HG03108 (cell line): ENCODE measurements around the gene ACP5.
A peak's percentile ranks its signal among the peaks of the same experiment; 100 is the strongest.

Experiments used
- ATAC-seq: cut with Tn5 transposase; IDR thresholded peaks from one replicate; pipeline ENCODE4 v1.9.1; 2021; ENCODE audit warnings: moderate library complexity; ENCODE audit not compliant: unreplicated experiment

The ACP5 gene

DNA sequence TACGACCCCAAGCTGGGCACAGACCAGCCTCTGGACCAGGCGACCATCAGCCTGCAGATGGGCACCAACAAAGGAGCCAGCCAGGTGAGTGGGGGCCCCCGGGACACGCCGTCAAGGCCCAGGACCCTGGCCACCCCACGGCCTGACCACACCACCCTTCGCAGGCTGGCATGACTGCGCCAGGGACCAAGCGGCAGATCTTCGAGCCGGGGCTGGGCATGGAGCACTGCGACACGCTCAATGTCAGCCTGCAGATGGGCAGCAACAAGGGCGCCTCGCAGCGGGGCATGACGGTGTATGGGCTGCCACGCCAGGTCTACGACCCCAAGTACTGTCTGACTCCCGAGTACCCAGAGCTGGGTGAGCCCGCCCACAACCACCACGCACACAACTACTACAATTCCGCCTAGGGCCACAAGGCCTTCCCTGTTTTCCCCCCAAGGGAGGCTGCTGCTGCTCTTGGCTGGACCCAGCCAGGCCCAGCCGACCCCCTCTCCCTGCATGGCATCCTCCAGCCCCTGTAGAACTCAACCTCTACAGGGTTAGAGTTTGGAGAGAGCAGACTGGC is 28.0 kb downstream of the ACP5 start:
- no peak for ATAC-seq

DNA sequence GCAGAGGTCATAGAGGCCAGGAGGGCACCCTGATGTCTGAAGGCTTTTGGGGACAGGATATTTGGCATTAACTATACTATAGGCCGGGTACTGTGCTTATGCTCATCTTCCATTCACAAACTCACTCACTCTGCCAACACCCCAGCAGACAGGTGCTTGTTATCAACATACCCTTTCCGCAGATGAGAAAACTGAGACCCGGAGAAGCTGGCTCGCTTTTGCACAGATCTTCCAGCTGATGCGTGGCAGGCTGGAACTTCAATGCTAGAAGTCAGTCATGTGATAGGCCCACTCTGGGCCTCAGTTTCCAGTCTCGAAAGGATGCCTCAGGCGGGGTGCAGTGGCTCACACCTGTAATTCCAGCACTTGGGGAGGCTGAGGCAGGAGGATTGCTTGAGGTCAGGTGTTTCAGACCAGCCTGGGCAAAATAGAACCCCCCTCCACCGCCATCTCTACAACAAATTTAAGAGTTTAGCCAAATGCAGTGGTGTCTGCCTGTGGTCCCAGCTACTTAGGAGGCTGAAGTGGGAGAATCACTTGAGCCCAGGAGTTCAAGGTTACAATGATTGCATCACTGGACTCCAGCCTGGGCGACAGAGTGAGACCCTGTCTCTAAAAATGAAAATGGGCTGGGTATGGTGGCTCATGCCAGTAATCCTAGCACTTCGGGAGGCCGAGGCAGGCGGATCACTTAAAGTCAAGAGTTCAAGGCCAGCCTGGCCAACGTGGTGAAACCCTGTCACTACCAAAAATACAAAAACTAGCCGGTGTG is 29.3 kb downstream of the ACP5 start:
- ATAC-seq, result no peak

DNA sequence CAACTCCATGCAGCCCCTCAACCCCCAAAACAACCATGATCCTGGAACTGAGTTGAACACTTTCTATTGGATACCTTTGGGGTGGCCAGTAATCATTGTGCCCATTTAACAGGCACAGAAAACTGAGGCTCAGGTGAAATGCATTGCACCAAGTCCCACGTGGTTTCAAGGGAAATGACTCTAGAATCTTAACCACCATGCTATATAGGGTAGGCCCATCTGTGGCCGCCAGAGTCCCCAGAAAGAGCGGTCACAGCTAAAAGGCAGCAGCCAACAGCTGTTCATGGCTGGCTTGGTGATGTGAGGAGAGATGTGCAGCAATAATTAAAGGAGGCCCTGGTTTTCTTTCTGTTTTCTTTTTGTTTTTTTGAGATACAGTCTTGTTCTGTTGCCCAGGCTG is 36.2 kb downstream of the ACP5 start:
- no peak for ATAC-seq

DNA sequence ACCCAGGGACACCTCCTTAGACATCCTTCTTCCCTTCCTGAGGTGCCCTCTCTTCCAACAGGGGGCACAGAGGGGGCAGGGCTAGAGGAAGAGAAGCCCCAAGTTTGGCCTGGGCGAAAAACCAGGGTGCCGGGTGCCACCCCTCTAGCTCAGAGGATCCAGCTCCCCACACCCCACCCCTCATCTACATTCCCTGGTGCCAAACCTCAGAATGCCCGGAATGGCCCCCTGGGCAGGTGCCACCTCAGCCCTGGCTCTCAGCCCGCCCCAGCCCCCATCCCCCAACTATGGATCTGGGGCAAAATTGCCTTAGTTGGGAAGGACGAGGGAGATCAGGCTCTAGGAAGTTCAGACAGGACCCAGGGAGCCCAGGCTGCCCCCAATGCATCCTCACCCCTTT is 36.8 kb downstream of the ACP5 start:
- ATAC-seq, result no peak

DNA sequence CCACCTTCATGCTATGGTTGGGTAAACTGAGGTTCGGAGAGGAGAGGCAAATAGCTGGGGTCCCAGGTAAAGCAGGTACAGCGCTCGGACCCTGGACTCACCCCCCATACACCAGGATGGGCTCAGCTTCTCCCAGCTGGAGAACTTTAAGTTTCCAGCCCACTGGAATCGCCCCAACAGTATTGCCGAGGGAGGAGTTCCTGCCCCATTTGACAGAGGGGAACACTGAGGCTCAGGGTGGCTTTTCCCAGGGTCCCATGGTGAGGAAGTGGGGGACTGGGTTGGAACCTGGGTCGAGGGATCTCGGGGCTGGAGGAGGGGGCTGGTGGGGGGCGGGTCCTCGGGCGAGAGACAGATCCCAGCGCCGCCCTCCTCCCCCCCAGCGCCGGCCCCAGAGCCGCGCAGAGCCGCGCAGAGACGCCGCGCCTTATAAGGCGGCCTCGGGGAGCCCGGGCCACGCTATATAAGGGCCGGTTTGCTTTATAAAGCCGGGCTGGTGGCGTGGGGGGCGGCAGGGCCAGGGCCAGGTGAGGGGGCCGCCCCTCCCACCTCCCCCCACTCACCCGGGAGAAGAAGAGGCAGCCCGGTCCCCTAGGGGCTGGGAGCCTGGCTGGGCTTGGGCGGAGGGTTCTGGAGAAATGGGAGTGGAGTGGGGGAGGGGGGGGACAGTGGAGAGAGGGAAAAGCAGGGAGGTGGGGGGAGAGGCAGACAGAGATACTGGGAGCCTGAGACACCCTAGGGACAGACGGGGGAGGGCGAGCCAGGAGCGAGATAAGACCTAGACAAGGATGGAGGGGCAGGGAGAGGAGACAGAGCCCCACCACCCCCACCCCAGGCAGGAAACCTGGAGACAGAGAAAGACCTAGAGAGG is 37.7 kb downstream of the ACP5 start:
- ATAC-seq, result no peak

DNA sequence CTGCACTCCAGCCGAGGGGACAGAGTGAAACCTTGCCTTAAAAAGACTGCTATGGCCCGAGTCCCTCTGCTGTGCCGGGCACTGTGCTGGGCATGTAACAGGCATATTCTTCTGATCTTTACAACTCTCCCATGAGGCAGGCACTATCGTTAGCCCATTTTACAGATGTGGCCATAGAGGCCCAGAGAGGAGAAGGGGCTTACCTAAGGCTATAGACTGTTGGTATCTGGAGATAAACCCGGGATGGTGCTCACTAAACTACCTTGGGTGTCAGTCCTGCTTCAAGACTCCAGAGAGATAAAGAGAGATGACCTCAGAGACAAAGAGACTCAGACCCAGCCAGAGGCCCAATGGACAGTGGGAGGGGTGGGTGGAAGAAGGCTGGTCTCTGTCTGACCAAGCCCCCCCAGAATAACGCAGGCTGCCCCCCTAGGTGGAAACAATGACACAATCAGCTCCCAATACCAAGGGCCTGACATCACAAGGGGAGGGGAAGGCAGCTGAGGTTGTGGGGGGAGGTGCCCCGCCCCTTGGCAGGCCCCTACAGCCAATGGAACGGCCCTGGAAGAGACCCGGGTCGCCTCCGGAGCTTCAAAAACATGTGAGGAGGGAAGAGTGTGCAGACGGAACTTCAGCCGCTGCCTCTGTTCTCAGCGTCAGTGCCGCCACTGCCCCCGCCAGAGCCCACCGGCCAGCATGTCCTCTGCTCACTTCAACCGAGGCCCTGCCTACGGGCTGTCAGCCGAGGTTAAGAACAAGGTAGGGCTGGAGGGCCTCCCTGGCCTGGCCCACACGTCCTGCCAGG is 39.0 kb downstream of the ACP5 start, which contains the start of gene CNN1:
Gene CNN1 (plus strand): TSS at position 620 of the 805 bp plus-strand sequence. CDS start 77 bp downstream, at position 697.
- no peak for ATAC-seq

DNA sequence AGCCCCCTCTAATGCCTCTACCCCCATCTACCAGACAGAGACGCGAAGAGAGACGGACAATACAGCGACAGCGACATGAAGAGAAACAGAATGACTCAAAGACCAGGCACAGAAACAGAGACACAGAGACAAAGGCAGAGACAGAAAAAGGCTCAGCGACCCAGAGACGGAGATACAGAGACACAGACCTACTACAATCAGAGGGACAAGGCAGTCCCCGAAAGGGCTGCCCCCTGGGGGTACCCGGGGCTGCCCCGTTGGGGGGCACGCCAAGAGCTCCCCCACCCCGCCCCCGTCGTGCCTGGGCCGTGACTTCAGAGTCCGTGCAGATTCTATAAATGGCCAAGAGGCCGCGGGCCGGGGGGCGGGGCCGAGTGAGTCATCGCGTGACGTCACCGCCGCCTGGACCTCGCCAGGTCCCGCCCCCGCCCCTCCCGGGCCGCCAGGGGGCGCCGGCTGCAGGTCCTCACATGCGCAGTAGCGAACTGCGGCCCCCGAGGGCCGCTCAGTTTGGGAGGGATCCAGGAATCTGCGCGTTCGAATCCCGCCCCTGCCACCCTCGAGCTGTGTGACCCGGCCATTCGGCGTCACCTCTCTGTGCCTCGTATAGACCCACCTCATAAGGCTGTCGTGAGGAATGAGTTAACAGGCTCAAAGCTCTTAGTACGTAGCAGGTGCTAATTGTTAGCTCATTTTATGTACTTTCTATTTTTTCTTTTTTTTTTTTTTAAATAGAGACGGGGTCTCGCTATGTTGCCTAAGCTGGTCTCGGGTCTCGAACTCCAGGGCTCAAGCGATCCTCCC is 41.5 kb downstream of the ACP5 start:
- peak; percentile 48 for ATAC-seq

DNA sequence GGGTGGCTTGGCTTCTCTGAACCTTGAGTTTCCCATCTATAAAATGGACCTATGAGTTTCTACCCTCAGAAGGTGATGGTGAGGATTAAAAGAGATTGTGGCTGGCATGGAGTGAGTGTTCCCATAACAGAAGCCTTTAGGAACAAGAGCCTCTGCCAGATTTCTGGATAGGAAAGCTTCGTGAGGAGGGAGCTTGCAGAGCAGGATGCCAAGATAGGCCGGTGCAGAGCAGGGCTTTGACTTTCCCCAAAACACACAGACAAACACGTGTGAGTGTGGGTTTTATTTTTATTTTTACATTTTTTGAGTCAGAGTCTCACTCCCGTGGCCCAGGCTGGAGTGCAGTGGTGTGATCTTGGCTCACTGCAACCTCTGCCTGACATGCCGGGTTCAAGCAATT is 42.5 kb downstream of the ACP5 start:
- ATAC-seq, result no peak

DNA sequence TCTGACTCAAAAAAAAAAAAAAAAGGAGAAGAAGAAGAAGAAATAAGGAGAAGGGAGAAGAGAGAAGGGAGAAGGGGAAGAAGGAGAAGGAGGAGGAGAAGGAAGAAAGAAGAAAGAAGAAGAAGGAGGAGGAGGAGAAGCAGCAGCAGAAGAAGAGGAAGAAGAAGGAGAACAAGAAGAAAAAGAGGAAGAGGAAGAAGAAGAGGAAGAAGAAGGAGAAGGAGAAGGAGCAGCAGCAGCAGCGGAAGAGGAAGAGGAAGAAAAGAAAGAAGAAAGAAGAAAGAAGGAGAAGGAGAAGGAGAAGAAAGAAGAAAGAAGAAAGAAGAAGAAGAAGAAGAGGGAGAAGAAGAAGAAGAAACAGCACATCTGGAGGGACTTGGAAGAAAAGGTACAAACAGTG is 42.9 kb downstream of the ACP5 start:
- no peak for ATAC-seq

DNA sequence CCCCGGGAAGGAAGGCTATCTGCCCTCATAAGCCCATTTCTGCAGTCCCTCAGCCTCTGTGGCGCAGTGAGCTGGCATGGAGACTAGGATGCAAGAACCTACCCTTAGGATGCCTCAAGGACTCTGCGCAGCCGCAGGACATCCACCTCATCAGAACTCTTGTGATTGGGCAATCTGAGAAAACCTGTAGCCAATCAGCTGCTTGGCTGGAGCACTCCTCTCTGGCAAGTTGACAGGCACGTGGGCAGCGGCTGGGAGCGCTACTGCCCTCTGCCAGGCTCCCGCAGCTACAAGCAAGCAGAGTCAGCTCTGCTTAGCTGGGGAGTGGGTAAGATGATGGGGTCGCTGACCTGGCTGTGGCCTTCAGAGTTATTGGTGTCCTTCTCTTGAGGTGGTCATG is 47.0 kb downstream of the ACP5 start:
- no peak for ATAC-seq

DNA sequence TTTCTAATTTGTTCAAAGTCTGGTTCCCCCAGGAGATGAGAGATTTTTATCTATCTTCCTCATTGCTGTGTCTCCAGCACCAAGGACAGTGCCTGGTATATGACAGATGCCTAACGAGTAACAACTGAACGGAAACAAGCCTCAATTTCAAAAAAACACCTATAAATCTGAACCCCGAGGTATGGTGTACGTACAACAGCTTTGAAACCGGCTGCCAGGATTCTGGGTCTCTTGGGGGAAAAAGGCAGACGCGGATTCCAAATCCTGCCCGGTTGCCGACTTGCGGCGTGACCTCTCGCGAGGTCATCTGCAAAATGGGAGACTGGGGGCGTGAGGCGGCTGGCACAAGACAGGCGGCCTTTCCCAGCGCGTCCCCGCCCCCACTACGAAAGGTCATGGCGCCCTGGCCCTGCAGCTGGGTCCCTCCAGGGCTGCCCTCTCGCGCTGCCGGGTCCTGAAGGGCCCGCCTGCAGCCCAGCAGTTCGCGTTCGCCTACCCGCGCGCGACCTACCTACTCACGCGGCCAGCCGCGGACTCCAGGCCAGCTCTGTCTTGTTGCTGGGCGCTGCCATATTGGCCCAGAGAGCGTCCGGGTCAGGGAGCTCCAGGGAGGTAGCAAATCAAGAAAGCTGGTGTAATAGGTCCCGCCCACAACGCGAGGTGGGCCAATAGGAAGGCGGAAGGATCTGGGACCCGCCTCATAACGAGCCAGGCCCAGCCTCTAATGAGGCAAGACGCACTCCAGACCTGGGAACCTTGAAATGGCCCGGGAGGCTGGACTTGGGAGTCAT is 48.7 kb downstream of the ACP5 start, which contains the start of gene ECSIT:
Gene ECSIT (minus strand): TSS at position 584 of the 791 bp plus-strand sequence. CDS start 9,964 bp downstream, outside the sequence.
- ATAC-seq, result peak; percentile 93
